Stimulated activated CD8-positive, alpha-beta memory T cell treated with anti-CD3 and anti-CD28 coated beads, Interleukin-12 subunit alpha, Interleukin-12 subunit beta, amount 100 ng/mL, for 4 hours (primary cell): ENCODE data around the gene IPPK.
"Not testable (repeated sequence)": the region's sequence is repeated elsewhere in the genome, so short reads cannot be mapped to it uniquely, and the experiment has no call there.

Experiments used
- DNase-seq: peaks from one replicate; pipeline ENCODE4 v3.0.0-alpha.2; 2020; ENCODE audit warnings: low read depth

The IPPK gene

GRCh38 chr9:92638621-92639101 is 31.3 kb downstream of the IPPK start:
- DNase-seq, result no peak

- DNase-seq, result no peak
Observed at GRCh38 chr9:92637886-92638620, 31.9 kb downstream of the IPPK start.

DNA sequence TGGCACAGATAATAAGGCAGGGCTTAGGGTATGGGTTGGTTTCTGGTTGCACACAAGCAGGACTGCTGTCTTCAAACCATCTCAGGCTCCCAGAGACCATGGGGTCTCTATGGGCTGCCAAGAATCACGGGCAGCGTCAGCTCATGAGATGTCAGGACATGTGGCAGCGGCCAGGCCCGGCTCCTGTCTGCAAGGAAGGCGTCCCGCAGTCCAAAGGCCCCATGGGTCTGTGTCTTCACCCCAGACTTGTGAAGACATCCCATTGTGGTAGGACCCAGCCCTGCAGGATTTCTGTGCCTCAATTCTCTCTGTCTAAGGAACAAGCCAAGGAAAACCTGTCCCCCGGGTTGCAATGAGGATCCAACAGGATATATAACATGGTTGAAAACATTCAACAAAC is 32.6 kb downstream of the IPPK start:
- no peak for DNase-seq

- DNase-seq, result no peak
Observed at GRCh38 chr9:92636627-92637026, 33.3 kb downstream of the IPPK start.

DNA sequence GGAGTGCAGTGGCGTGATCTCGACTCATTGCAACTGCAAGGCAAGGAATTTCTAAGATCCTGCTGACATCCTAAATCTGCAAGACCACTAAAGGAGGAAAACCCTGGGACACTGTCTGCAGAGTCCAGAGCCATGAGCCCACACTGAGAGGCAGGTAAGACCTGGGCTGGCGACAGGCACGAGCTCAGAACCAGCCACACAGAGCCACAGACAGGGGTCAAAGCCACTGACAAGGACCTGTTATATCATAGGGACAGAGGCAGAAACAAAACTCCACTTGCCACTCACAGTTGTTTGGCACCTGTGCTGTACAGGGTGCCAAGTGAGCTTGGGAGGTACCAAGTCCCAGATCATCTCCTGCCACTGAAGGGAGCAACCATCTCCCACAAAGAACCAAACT is 34.2 kb downstream of the IPPK start:
- DNase-seq, result no peak

- peak; percentile 20 for DNase-seq
Observed at GRCh38 chr9:92634712-92635605, 35.0 kb downstream of the IPPK start.

DNA sequence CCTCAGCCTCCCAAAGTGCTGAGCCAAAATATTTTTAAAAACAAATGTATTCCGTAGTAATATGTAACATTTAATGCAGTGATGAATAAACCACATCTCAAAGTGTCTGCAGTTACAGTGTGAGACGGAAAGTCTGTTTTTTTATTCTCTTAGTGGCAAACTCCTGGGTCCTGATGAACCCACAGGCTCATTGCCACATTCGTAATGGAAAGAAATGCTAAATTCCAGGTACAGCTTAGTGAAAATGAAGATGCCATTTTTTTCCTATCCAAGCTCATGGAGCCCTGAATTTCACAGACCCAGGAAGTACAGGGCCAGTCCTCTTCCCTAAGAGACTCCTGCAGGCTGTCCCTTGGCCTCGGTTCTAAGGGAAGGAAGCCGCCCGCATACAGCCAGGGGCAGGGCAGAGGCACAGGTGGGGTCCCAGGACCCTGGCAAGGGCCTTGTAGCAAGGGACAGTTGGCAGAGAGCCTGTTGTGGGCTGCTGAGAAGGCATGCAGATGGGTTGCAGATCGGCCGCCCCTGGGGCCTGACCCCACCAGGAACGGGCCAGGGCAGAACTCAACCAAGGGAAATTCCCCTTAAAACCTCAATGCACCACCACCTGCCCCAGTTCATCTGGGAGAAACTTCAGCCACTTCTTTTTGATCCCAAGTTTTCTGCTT is 36.2 kb downstream of the IPPK start:
- DNase-seq, result no peak

DNA sequence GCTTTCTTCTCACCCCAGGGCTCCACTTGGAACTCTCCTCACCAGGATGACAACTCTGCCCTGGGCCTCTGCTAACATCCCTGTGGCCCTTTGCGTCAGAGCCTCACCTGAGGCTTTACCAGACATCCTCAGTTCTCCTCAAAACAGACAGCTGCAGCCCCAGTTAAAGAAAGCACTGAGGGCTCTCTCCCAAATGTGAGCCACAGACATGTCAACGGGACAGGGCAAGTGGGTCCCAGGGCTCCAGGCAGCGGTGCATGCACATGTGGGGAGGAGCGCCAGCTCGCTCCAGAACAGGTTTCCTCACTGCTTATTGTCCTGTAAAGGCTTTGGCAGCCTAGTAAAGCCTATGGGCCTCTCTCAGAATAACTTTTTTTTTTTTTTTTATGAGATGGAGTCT is 37.3 kb downstream of the IPPK start:
- DNase-seq, result no peak

GRCh38 chr9:92631452-92632343 is 38.2 kb downstream of the IPPK start:
- no peak for DNase-seq

- DNase-seq, result no peak
Observed at GRCh38 chr9:92627651-92628050, 42.3 kb downstream of the IPPK start.

- DNase-seq, result no peak
Observed at GRCh38 chr9:92626484-92626883, 43.4 kb downstream of the IPPK start.

- DNase-seq, result not testable (repeated sequence)
Observed at GRCh38 chr9:92623936-92624335, 46.0 kb downstream of the IPPK start.

DNA sequence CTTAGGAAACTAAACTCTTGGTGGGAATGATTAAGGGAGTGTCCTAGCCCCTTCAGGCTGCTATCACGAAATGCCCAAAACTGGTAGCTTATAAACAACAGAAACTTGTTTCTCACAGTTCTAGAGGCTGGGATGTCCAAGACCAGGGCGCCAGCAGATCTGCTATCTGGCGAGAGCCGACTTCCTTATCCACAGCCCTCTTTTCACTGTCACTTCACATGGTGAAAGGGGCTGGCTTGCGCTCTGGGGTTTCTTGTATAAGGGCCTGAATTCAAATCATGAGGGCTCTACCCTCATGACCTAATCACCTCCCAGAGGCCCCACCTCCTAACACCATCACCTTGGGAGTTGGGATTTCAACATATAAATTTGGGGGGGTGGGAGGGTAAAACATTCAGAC is 49.1 kb downstream of the IPPK start:
- no peak for DNase-seq

DNA sequence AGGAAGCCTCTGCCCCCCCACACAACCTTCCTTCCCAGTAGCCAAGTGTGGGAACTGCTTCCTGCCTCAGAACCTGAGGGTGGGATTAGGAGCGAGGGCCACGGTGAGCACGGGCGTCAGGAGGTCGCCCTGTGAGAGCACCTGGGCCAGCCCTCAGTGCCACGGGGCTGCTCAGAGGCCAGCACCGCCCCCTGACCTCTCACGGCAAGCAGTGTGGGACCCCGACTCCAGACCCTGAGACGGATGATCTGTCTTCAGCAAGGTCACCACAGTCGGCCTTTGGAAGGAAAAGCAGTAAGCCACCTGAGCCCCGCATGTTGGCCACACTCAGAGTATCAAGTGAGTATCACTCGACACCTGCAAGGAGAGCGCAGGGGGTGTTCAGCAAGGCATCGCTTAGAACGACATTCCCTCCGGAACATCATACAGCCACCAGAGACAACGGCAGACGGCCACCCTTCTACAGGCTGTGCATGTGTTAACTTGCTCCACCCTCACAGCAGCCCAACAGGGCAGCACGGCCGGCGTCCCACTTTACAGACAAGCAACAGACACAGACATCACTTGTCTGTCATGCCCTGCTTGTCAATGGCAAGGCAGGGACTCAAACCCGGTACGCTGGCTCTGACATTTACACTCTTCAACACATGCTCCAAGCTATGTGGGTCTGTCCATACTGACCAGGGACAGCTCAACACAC is 50.2 kb downstream of the IPPK start:
- no peak for DNase-seq

- DNase-seq, result no peak
Observed at GRCh38 chr9:92618633-92619225, 51.2 kb downstream of the IPPK start.

GRCh38 chr9:92617951-92618510 is 51.9 kb downstream of the IPPK start:
- no peak for DNase-seq

DNA sequence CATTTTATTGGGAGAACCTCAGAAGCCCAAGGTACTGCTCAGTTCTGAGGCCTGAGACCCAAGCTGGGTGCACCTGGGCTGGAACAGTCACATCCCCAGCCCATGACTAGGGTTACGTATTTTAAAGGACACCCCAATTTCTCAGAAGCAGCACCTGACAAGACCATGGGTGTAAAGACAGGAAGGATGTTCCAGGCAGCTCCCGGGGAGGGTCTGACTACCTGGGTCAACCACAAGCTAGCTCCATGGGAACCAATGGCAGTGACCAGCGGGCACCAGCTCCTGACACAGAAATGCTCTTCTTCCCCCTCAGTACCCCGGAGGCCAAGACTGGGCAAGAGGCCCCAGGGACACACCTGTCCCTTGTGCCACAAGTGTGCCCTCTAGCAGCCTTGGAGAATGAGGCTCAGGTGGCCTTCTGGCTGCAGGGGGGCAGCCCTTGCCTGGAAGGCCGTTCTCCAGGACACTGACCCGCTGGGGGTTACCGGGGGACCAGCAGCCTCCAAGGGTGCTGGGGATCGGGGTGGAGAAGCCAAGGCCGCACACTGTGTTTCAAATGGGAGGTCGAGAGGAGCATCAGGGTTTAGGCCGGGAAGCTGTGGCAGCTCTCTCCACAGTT is 52.6 kb downstream of the IPPK start:
- no peak for DNase-seq

GRCh38 chr9:92616655-92617111 is 53.2 kb downstream of the IPPK start:
- no peak for DNase-seq

GRCh38 chr9:92616199-92616641 is 53.7 kb downstream of the IPPK start:
- no peak for DNase-seq

DNA sequence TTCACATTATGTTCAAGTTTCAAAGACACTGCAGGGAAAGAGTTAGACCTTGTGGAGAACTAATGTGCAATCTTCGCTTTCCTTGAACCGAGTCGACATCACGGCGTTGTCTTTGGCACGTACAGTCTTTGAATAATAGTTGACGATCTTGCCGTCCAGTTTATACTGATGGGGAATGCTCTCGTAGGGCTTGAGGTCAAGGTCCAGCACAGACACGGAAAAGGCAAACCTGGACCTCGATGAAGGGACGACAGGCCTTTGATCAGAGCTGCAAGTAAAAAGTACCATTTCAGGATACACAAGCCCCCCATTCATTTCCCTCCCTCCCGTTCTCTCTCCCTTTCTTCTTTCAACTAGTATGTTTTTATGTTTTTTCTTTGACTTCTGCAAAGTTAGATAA is 54.1 kb downstream of the IPPK start:
- DNase-seq, result no peak
